ENCODE data around the gene PIK3CB. TPM values are rescaled to one million over a fixed set of nuclear protein-coding genes. Genes with fewer than 3 reads are reported as not detected.
A peak's percentile ranks its signal among the peaks of the same experiment; 100 is the strongest.
"Not testable (repeated sequence)": the region's sequence is repeated elsewhere in the genome, so short reads cannot be mapped to it uniquely, and the experiment has no call there.

PIK3CB gene
- total RNA-seq, 1 donor from 2014 or later = 44.6 TPM

- intact Hi-C loops (cut with DNase I) = no loop called here
Observed at GRCh38 chr3:138833899-138834595, 681 bp downstream of the PIK3CB start.

GRCh38 chr3:138832473-138833057 is 2.2 kb downstream of the PIK3CB start:
- DNase-seq; ATAC-seq; H3K36me3 ChIP-seq; intact Hi-C loops (cut with DNase I); H3K27ac ChIP-seq; H3K9me3 ChIP-seq; H3K27me3 ChIP-seq (ENCODE audit: low read depth): not testable (repeated sequence)
- Histone ChIP-seq H3K4me3 (peak overlapping the region; percentile 96), H3K4me1 (peaks cover 16% of the 10 kb centered on the region)

More at GRCh38 chr3:138833899-138834595, 681 bp downstream of the PIK3CB start:
- Histone ChIP-seq H3K27ac (peak overlapping the region; percentile 98), H3K9me3 (no peaks in the 10 kb centered on the region), H3K36me3 (no peaks in the 10 kb centered on the region), H3K4me3 (peak overlapping the region; percentile 96), H3K27me3 (ENCODE audit: low read depth) (no peaks in the 10 kb centered on the region), H3K4me1 (peaks cover 16% of the 10 kb centered on the region)
- peak; percentile 72 for DNase-seq
- peak in 1 of 2 donors; percentile 46 for ATAC-seq
- TF ChIP-seq, protein P1, sequence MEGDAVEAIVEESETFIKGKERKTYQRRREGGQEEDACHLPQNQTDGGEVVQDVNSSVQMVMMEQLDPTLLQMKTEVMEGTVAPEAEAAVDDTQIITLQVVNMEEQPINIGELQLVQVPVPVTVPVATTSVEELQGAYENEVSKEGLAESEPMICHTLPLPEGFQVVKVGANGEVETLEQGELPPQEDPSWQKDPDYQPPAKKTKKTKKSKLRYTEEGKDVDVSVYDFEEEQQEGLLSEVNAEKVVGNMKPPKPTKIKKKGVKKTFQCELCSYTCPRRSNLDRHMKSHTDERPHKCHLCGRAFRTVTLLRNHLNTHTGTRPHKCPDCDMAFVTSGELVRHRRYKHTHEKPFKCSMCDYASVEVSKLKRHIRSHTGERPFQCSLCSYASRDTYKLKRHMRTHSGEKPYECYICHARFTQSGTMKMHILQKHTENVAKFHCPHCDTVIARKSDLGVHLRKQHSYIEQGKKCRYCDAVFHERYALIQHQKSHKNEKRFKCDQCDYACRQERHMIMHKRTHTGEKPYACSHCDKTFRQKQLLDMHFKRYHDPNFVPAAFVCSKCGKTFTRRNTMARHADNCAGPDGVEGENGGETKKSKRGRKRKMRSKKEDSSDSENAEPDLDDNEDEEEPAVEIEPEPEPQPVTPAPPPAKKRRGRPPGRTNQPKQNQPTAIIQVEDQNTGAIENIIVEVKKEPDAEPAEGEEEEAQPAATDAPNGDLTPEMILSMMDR (IDR thresholded peaks at IDR 0.05) = peak; percentile 39

DNA sequence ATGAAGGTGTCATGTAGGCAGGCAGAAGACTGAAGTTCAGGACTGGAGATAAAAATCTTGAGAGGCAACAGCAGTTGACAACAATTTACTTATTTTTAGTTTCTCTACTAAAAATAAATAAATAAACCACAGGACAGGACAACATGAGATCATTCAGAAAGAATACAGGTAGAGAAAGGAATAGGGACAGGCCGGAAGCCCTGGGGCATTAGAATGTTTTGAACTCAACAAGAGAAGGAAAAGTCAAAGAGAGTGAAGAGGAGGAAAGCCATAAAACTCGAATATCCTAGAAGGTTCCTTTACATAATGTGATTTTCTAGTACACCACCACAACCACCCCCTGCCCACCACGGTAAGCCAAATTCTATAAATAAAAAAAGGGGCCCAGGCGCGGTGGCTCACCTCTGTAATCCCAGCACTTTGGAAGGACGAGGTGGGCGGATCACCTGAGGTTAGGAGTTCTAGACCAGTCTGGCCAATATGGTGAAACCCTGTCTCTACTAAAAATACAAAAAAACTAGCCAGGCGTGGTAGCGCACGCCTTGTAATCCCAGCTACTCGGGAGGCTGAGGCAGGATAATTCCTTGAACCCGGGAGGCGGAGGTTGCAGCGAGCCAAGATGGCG is 4.7 kb downstream of the PIK3CB start:
- H3K4me3 ChIP-seq = no peak overlapping the region
- no peaks in the 10 kb centered on the region for H3K27me3 ChIP-seq (ENCODE audit: low read depth)
- H3K9me3 ChIP-seq = no peaks in the 10 kb centered on the region
- no peak for ATAC-seq
- H3K27ac ChIP-seq = no peak overlapping the region
- no peak for DNase-seq
- TF ChIP-seq, protein P1 (IDR thresholded peaks at IDR 0.05) = no peak
- H3K36me3 ChIP-seq = peaks cover 7% of the 10 kb centered on the region
- peaks cover 8% of the 10 kb centered on the region for H3K4me1 ChIP-seq
- intact Hi-C loops (cut with DNase I) = no loop called here

DNA sequence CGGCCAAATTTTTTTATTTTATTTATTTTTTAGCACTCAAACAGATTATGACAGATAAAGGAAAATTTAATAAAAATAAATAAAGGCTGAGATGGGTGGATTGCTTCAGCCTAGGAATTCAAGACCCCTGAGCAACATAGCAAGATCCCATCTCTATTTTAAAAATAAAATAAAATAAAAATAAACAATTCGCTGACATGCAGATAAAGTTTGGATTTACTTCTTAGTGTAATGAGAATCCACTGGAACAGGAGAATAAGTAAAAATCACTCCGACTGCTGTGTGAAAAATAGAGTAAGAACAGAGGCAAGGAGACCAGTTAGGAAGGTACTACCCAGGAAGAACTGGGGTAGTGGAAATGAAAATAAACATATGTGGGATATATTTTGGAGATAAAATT is 5.6 kb downstream of the PIK3CB start:
- DNase-seq (no peak), ATAC-seq (no peak)
- Histone ChIP-seq H3K4me3 (no peak overlapping the region), H3K27ac (no peak overlapping the region), H3K4me1 (peaks cover 8% of the 10 kb centered on the region), H3K9me3 (no peaks in the 10 kb centered on the region), H3K36me3 (peaks cover 7% of the 10 kb centered on the region), H3K27me3 (ENCODE audit: low read depth) (no peaks in the 10 kb centered on the region)
- intact Hi-C loops (cut with DNase I) = no loop called here
- TF ChIP-seq, protein P1 (IDR thresholded peaks at IDR 0.05) = no peak

- no peak for ATAC-seq
- H3K27me3 ChIP-seq (ENCODE audit: low read depth) = no peaks in the 10 kb centered on the region
Observed at GRCh38 chr3:138827222-138827621, 7.5 kb downstream of the PIK3CB start.

More at GRCh38 chr3:138827222-138827621, 7.5 kb downstream of the PIK3CB start:
- Histone ChIP-seq H3K27ac (no peak overlapping the region), H3K4me1 (no peaks in the 10 kb centered on the region), H3K36me3 (peaks cover 7% of the 10 kb centered on the region), H3K9me3 (no peaks in the 10 kb centered on the region), H3K4me3 (no peak overlapping the region)
- no peak for DNase-seq
- intact Hi-C loops (cut with DNase I) = no loop called here
- TF ChIP-seq, protein P1 (IDR thresholded peaks at IDR 0.05) = no peak

All from lower lobe of right lung (tissue), 2 donors.